H1 (cell line): Measurements from ENCODE around the gene KRAS. TPM values are rescaled to one million over a fixed set of nuclear protein-coding genes. Genes with fewer than 3 reads are reported as not detected.

Experiments
- CTCF ChIA-PET: fragments of 300-600 bp; sonication (Branson Sonifier 250); formaldehyde crosslinking; loops from one replicate; lab custom pipeline; 2021; ENCODE audit not compliant: partially characterized antibody; lab: Charles Lee
- POLR2A ChIA-PET: fragments of 300-600 bp; sonication (Branson Sonifier 250); formaldehyde crosslinking; loops from one replicate; lab custom pipeline; 2021; ENCODE audit warnings: inconsistent platforms; ENCODE audit not compliant: partially characterized antibody; lab: Charles Lee
- DNase-seq, 2 experiments: peaks; one replicate each; pipeline versions ENCODE4 v3.0.0 to v3.0.0-alpha.2; 2010 to 2022; ENCODE audit warnings: low spot score in 2 of 2, low read depth in 1 of 2, mixed read lengths in 1 of 2
- FAIRE-seq: peaks from 2 replicates; lab custom pipeline; 2011; peaks lifted over from hg19 to GRCh38; lab: Jason Lieb, UNC
- H2AFZ ChIP-seq: 2 replicates; pipeline ENCODE4 v1.8.1; 2012; ENCODE audit warnings: low read length, inconsistent platforms
- H2AK5ac ChIP-seq: 2 replicates; pipeline ENCODE4 v1.6.1; 2013; ENCODE audit warnings: low read depth, low read length
- H2BK120ac ChIP-seq: replicated peaks from 2 replicates; pipeline ENCODE3; 2013; ENCODE audit warnings: low read depth, low read length, inconsistent platforms
- H2BK12ac ChIP-seq: 2 replicates; pipeline ENCODE4 v1.6.1; 2013; ENCODE audit warnings: low read depth, low read length
- H2BK15ac ChIP-seq: 2 replicates; pipeline ENCODE4 v1.6.1; 2013; ENCODE audit warnings: low read length
- H2BK20ac ChIP-seq: 2 replicates; pipeline ENCODE4 v1.6.1; 2013; ENCODE audit warnings: low read length
- H2BK5ac ChIP-seq: 2 replicates; pipeline ENCODE4 v1.6.1; 2013; ENCODE audit warnings: low read depth, low read length
- H3K14ac ChIP-seq: 2 replicates; pipeline ENCODE4 v1.6.1; 2013; ENCODE audit warnings: inconsistent platforms; ENCODE audit not compliant: insufficient read length
- H3K18ac ChIP-seq: 2 replicates; pipeline ENCODE4 v1.6.1; 2013; ENCODE audit warnings: low read length; ENCODE audit errors: extremely low read depth
- H3K23ac ChIP-seq: 2 replicates; pipeline ENCODE4 v1.6.1; 2013; ENCODE audit warnings: inconsistent platforms; ENCODE audit not compliant: insufficient read length
- H3K23me2 ChIP-seq: 2 replicates; pipeline ENCODE4 v1.6.1; 2013; ENCODE audit warnings: low read depth, low read length
- H3K27ac ChIP-seq: 2 replicates; pipeline ENCODE4 v1.6.1; 2011; ENCODE audit warnings: low read depth, low read length, inconsistent platforms
- H3K27me3 ChIP-seq, 4 experiments: replicated peaks in 1 of 4; 1 replicate in 1 of 4; 2 replicates in 3 of 4; pipeline versions ENCODE4 v1.6.1 to v1.8.1; 2011 to 2013; ENCODE audit warnings: low read length in 3 of 4, mild to moderate bottlenecking in 3 of 4, inconsistent platforms in 2 of 4, mixed read lengths in 2 of 4, moderate library complexity in 1 of 4; ENCODE audit not compliant: control insufficient read depth in 3 of 4, insufficient read depth in 3 of 4; ENCODE audit errors: extremely low read depth in 1 of 4
- H3K36me3 ChIP-seq, 4 experiments: 2 replicates each; pipeline versions ENCODE4 v1.6.1 to v1.8.1; 2011 to 2013; ENCODE audit warnings: mild to moderate bottlenecking in 4 of 4, low read length in 3 of 4, moderate library complexity in 2 of 4, control low read depth in 1 of 4, inconsistent platforms in 1 of 4; ENCODE audit not compliant: insufficient read depth in 4 of 4, control insufficient read depth in 2 of 4
- H3K4ac ChIP-seq: replicated peaks from 2 replicates; pipeline ENCODE3; 2013; ENCODE audit warnings: low read length, low read depth, mixed read lengths, inconsistent platforms; ENCODE audit not compliant: insufficient read length
- H3K4me1 ChIP-seq, 4 experiments: replicated peaks in 1 of 4; 1 replicate in 1 of 4; 2 replicates in 3 of 4; pipeline versions ENCODE4 v1.6.1 to v1.8.1; 2011 to 2013; ENCODE audit warnings: low read length in 3 of 4, inconsistent platforms in 2 of 4, mixed read lengths in 1 of 4; ENCODE audit not compliant: insufficient read depth in 4 of 4, control insufficient read depth in 3 of 4
- H3K4me2 ChIP-seq, 2 experiments: 2 replicates each; pipeline versions ENCODE4 v1.6.1 to v1.8.1; 2011 to 2013; ENCODE audit warnings: low read depth in 2 of 2, low read length in 2 of 2, control low read depth in 1 of 2, inconsistent platforms in 1 of 2, mild to moderate bottlenecking in 1 of 2; ENCODE audit not compliant: insufficient read depth in 1 of 2
- H3K4me3 ChIP-seq, 4 experiments: fragments of 200-600, 300-600 bp in 1 of 4; sonication (generic), shearing (Covaris generic), sonication (Bioruptor Twin) in 1 of 4; 2 replicates each; pipeline versions ENCODE4 v1.5.1 to v1.8.1; 2011 to 2016; ENCODE audit warnings: low read length in 4 of 4, low read depth in 3 of 4, control low read depth in 2 of 4, inconsistent platforms in 2 of 4, mild to moderate bottlenecking in 2 of 4, mixed read lengths in 1 of 4, moderate library complexity in 1 of 4; ENCODE audit not compliant: insufficient read depth in 2 of 4; ENCODE audit errors: extremely low read depth in 1 of 4
- H3K56ac ChIP-seq: replicated peaks from 2 replicates; pipeline ENCODE3; 2013; ENCODE audit warnings: low read depth, mild to moderate bottlenecking, mixed read lengths, low read length, inconsistent platforms; ENCODE audit not compliant: insufficient read length
- H3K79me1 ChIP-seq: 2 replicates; pipeline ENCODE4 v1.6.1; 2013; ENCODE audit warnings: low read depth, low read length, control low read depth
- H3K79me2 ChIP-seq, 2 experiments: 2 replicates each; pipeline versions ENCODE4 v1.6.1 to v1.8.1; 2012 to 2013; ENCODE audit warnings: low read length in 2 of 2, mild to moderate bottlenecking in 2 of 2, inconsistent platforms in 1 of 2; ENCODE audit not compliant: insufficient read depth in 2 of 2, control insufficient read depth in 1 of 2
- H3K9ac ChIP-seq, 4 experiments: replicated peaks in 1 of 4; 1 replicate in 1 of 4; 2 replicates in 3 of 4; pipeline versions ENCODE4 v1.6.1 to v1.8.1; 2011 to 2013; ENCODE audit warnings: low read depth in 3 of 4, low read length in 3 of 4, control low read depth in 2 of 4, mild to moderate bottlenecking in 2 of 4, moderate library complexity in 2 of 4, inconsistent platforms in 1 of 4; ENCODE audit errors: extremely low read depth in 1 of 4
- H3K9me3 ChIP-seq, 2 experiments: 2 replicates each; pipeline versions ENCODE4 v1.6.1 to v1.8.1; 2012 to 2013; ENCODE audit warnings: mild to moderate bottlenecking in 2 of 2, moderate library complexity in 2 of 2, control low read depth in 1 of 2, inconsistent platforms in 1 of 2, low read depth in 1 of 2, low read length in 1 of 2, mixed read lengths in 1 of 2; ENCODE audit not compliant: insufficient read depth in 2 of 2
- H4K20me1 ChIP-seq, 2 experiments: replicated peaks in 1 of 2; 2 replicates each; pipeline versions ENCODE3 to v1.8.1; 2011 to 2013; ENCODE audit warnings: inconsistent platforms in 2 of 2, low read length in 2 of 2, mild to moderate bottlenecking in 1 of 2; ENCODE audit not compliant: insufficient read depth in 2 of 2, control insufficient read depth in 1 of 2
- H4K5ac ChIP-seq: 2 replicates; pipeline ENCODE4 v1.6.1; 2013; ENCODE audit warnings: low read length, low read depth, mixed read lengths, inconsistent platforms; ENCODE audit not compliant: insufficient read length
- H4K8ac ChIP-seq: 2 replicates; pipeline ENCODE4 v1.8.0; 2013; ENCODE audit warnings: mild to moderate bottlenecking, moderate library complexity, low read length, inconsistent platforms; ENCODE audit not compliant: insufficient read depth; ENCODE audit errors: extremely low read depth
- H4K91ac ChIP-seq: replicated peaks from 2 replicates; pipeline ENCODE3; 2013; ENCODE audit warnings: low read length, mixed read lengths, inconsistent platforms; ENCODE audit not compliant: insufficient read length
- ATF3 ChIP-seq: IDR thresholded peaks from 2 replicates; pipeline ENCODE4 v1.6.1; 2011; ENCODE audit warnings: low read depth, mild to moderate bottlenecking, low read length; ENCODE audit not compliant: insufficient read depth
- CTBP2 ChIP-seq: IDR thresholded peaks from 2 replicates; pipeline ENCODE4 v1.7.0; 2011; ENCODE audit warnings: borderline replicate concordance, mild to moderate bottlenecking, moderate library complexity, mixed read lengths, low read length; ENCODE audit not compliant: insufficient read depth, insufficient read length
- TCF12 ChIP-seq: IDR thresholded peaks from 2 replicates; pipeline ENCODE4 v1.6.1; 2011; ENCODE audit warnings: low read depth, mild to moderate bottlenecking, low read length
- WGBS, 2 experiments: shearing (Covaris generic) in 1 of 2; methylation state at CpG; one replicate each; pipeline versions ENCODE4 v1.1.6 to v1.1.7; 2013 to 2015; ENCODE audit warnings: low lambda C conversion rate in 2 of 2, mixed read lengths in 2 of 2, inconsistent platforms in 1 of 2, low coverage in 1 of 2, missing lambda C conversion rate in 1 of 2; ENCODE audit not compliant: insufficient replicate concordance in 2 of 2, insufficient coverage in 1 of 2, insufficient read length in 1 of 2; ENCODE audit errors: extremely low coverage in 1 of 2, missing lambda C conversion rate in 1 of 2; 5-methylcytosine and 5-hydroxymethylcytosine counted together
- polyA plus RNA-seq, 7 experiments: library from polyadenylated mRNA; depleted of rRNA in 3 of 7; stranded (reverse) in 5 of 7; unstranded in 2 of 7; fragments of >200 nt in 5 of 7; fragments of 200-250 nt in 2 of 7; gene quantifications; 1 replicate in 5 of 7; 2 replicates in 1 of 7; 4 replicates in 1 of 7; pipeline versions ENCODE4 v1.2.1 to v1.2.3, GENCODE V29; 2011 to 2013; ENCODE audit warnings: missing spikeins in 2 of 7, mixed read lengths in 2 of 7
- total RNA-seq: library from RNA; stranded (reverse); fragmentation: NEBNext Ultra II Directional; extraction: Animal tissue kit (Norgen Biotek cat#: 25700); gene quantifications from 2 replicates; pipeline ENCODE4 v1.2.1, GENCODE V29; 2021

Gene KRAS
- total and polyA plus RNA-seq, 2 of the 8 experiments (the other 6 are each of a cell fraction or from before 2014, with no cell fraction given): 24.8 to 64.6 TPM

- Histone ChIP-seq H3K27me3 (no peaks in the 10 kb centered on the region), H2BK20ac (no peak overlapping the region), H2BK12ac (no peak overlapping the region), H4K8ac (no peak overlapping the region), H3K4me3 (no peak overlapping the region), H3K14ac (no peak overlapping the region), H3K4ac (no peak overlapping the region), H2BK15ac (no peak overlapping the region), H3K23ac (no peak overlapping the region), H3K79me2 (peaks cover 10 to 68% of the 10 kb centered on the region in 2 experiments), H3K4me2 (no peak overlapping the region), H3K79me1 (no peaks in the 10 kb centered on the region; the same call in 1 of the 2 replicates), H3K56ac (no peak overlapping the region), H3K9me3 (no peaks in the 10 kb centered on the region), H3K9ac (no peak overlapping the region), H3K18ac (no peak overlapping the region), H2BK120ac (no peak overlapping the region), H4K20me1 (peaks cover 5 to 9% of the 10 kb centered on the region in 2 experiments), H3K4me1 (peaks cover 0 to 5% (median 3%) of the 10 kb centered on the region in 4 experiments; a peak in 4 of 7 replicates), H4K5ac (no peak overlapping the region), H3K23me2 (peaks cover 5% of the 10 kb centered on the region; the same call in 1 of the 2 replicates), H2AFZ (no peak overlapping the region), H4K91ac (no peak overlapping the region), H2BK5ac (no peak overlapping the region), H3K27ac (no peak overlapping the region), H3K36me3 (peaks cover 0 to 22% (median 0%) of the 10 kb centered on the region in 4 experiments; a peak in 4 of 8 replicates), H2AK5ac (no peak overlapping the region)
- DNase-seq: no peak
- no peak for FAIRE-seq
- TF ChIP-seq ATF3 (no peak), TCF12 (no peak), CTBP2 (no peak)
- ChIA-PET POLR2A (interaction anchor here (1.0 to 2.2 kb wide), 4 partner anchors 9 to 136 kb away, joined by 3 to 7 read pairs (median 6); no protein-coding TSS in a partner anchor), CTCF (interaction anchor here (1.3 to 1.4 kb wide), 2 partner anchors 12 to 188 kb away, joined by 3 to 4 read pairs; no protein-coding TSS in a partner anchor)
- WGBS, 2 experiments: 89% methylated on average over 20 of the region's 20 CpGs; no CpG with 5 or more reads in 1 of the 2 experiments
Measured at GRCh38 chr12:25248137-25248536, 2.6 kb downstream of the KRAS start.
